Right lobe of liver (tissue), 6 donors: ENCODE measurements around the gene FOXP2. TPM values are rescaled to one million over a fixed set of nuclear protein-coding genes. Genes with fewer than 3 reads are reported as not detected.

Experiments used
- ATAC-seq, 4 donors: fragments of 200-7000 bp; cut with Tn5 transposase; one replicate each; pipeline ENCODE4 v1.9.1; 2020; ENCODE audit warnings: mild to moderate bottlenecking in 4 of 4, moderate library complexity in 4 of 4
- DNase-seq, 3 donors: peaks; one replicate each; pipeline ENCODE4 v3.0.0-alpha.2; 2020
- H3K27ac ChIP-seq, 3 donors: fragments of 200-600 bp; one replicate each; pipeline ENCODE4 v1.8.0; 2022
- H3K27me3 ChIP-seq, 2 donors: fragments of 200-600 bp; one replicate each; pipeline ENCODE4 v1.8.0; 2022
- H3K36me3 ChIP-seq, 4 donors: fragments of 200-600 bp; sonication (generic) in 1 of 4; one replicate each; pipeline versions ENCODE4 v1.5.1 to v1.8.0; 2017 to 2022; ENCODE audit warnings: control low read depth in 1 of 4
- H3K4me1 ChIP-seq, 4 donors: fragments of 200-600 bp; sonication (generic) in 1 of 4; one replicate each; pipeline versions ENCODE4 v1.5.1 to v1.8.0; 2017 to 2022; ENCODE audit warnings: control low read depth in 1 of 4
- H3K4me3 ChIP-seq, 3 donors: fragments of 200-600 bp; one replicate each; pipeline ENCODE4 v1.8.0; 2022
- H3K9me3 ChIP-seq, 4 donors: fragments of 200-600 bp; sonication (generic) in 1 of 4; one replicate each; pipeline versions ENCODE4 v1.5.1 to v1.8.0; 2017 to 2022; ENCODE audit warnings: control low read depth in 1 of 4
- POLR2A ChIP-seq: fragments of 450-650 bp; IDR thresholded peaks from one replicate; pipeline ENCODE4 v1.6.1; 2017; ENCODE audit warnings: antibody characterized with exemption, mild to moderate bottlenecking
- WGBS: methylation state at CpG from one replicate; pipeline ENCODE4 v1.1.6; 2018; ENCODE audit warnings: low coverage, low lambda C conversion rate; ENCODE audit not compliant: insufficient coverage; ENCODE audit errors: missing lambda C conversion rate; 5-methylcytosine and 5-hydroxymethylcytosine counted together
- intact Hi-C, 2 donors: fragments of 100-400 bp; cut with DNase I; formaldehyde crosslinking; loops; one replicate each; pipeline versions ENCODE4 v1.11.2 to v1.14.1; 2022
- total RNA-seq, 6 experiments: library from RNA; depleted of rRNA in 2 of 6; stranded (reverse); fragments of >200 nt in 2 of 6; fragmentation: NEBNext Ultra II Directional in 3 of 6; extraction: Animal tissue kit (Norgen Biotek cat#: 25700) in 3 of 6; gene quantifications; one replicate each; pipeline versions ENCODE4 v1.1.0 to v1.2.4, GENCODE V29; 2016 to 2023
- TF ChIP-seq, protein P1 (sequence below), 4 donors: fragments of 200-600 bp in 3 of 4; fragments of 450-650 bp in 1 of 4; IDR thresholded peaks; one replicate each; pipeline versions ENCODE4 v1.5.1 to v1.8.0; 2016 to 2022; ENCODE audit warnings: antibody characterized with exemption in 4 of 4, mild to moderate bottlenecking in 2 of 4
- donor health status: DM: no; HTN: yes; CAD: no.
- donor health status: DM: no; HTN: no; CAD: no.
- donor health status: DM: no; HTN: no; CAD: no.
- donor health status: DM: no; HTN: yes; CAD: no.
- donor health status: DM: no; HTN: yes; CAD: no.

Gene FOXP2
- total RNA-seq, 6 experiments from 2014 or later: 2.9 to 8.3 (median 4.4) TPM

DNA sequence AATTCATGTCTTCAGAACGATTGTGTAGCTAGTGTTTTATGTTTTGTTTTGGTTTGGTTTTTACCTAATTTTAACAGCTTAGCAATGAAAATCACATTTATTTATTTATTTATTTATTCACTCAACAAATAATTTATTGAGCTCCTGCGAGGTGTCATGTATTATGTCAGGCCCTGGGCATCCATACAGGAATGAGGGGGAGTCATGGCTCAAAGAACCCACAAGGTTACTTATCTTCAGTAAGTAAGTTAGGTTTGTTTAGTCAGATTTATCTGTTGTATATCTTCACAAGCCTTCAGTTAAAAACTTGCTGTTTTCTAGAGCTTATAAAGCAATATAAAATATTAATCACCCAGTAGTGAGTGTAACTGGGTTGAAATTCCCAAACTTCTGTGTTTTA lies 45.4 kb downstream of the FOXP2 start:
- Histone ChIP-seq H3K27ac (no peak overlapping the region), H3K9me3 (no peaks in the 10 kb centered on the region), H3K4me1 (no peaks in the 10 kb centered on the region), H3K27me3 (no peaks in the 10 kb centered on the region), H3K36me3 (no peaks in the 10 kb centered on the region), H3K4me3 (no peak overlapping the region)
- TF ChIP-seq, protein P1, sequence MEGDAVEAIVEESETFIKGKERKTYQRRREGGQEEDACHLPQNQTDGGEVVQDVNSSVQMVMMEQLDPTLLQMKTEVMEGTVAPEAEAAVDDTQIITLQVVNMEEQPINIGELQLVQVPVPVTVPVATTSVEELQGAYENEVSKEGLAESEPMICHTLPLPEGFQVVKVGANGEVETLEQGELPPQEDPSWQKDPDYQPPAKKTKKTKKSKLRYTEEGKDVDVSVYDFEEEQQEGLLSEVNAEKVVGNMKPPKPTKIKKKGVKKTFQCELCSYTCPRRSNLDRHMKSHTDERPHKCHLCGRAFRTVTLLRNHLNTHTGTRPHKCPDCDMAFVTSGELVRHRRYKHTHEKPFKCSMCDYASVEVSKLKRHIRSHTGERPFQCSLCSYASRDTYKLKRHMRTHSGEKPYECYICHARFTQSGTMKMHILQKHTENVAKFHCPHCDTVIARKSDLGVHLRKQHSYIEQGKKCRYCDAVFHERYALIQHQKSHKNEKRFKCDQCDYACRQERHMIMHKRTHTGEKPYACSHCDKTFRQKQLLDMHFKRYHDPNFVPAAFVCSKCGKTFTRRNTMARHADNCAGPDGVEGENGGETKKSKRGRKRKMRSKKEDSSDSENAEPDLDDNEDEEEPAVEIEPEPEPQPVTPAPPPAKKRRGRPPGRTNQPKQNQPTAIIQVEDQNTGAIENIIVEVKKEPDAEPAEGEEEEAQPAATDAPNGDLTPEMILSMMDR (IDR thresholded peaks at IDR 0.05): no peak
- no peak for TF ChIP-seq POLR2A
- DNase-seq (no peak), ATAC-seq (no peak)
- 76% methylated on average over 2 of the region's 2 CpGs for WGBS
- intact Hi-C loops: no loop called here

DNA sequence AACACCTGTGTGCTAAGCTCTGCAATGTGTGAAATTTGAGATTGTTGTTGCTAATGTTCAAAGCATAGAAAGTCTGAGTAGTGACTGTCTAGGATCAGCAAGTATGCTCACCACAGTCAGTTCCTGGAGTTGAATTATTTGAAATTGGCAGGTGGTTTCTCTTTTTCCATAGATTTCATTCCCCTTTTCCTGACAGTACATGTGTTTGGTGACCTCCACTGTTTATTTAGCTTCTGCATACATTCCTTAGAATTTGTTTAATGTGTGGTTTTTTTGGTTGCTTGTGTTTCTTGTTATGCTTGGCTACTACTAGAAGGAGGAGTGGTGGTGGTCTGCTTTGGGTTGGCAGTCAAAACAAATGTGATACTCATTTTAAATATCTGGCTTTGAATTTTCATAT lies 52.3 kb downstream of the FOXP2 start:
- Histone ChIP-seq H3K4me3 (no peak overlapping the region), H3K9me3 (no peaks in the 10 kb centered on the region), H3K4me1 (no peaks in the 10 kb centered on the region), H3K27ac (no peak overlapping the region), H3K36me3 (no peaks in the 10 kb centered on the region), H3K27me3 (no peaks in the 10 kb centered on the region)
- intact Hi-C loops: no loop called here
- ATAC-seq (no peak), DNase-seq (no peak)
- TF ChIP-seq, protein P1 (IDR thresholded peaks at IDR 0.05): no peak
- TF ChIP-seq POLR2A: no peak

DNA sequence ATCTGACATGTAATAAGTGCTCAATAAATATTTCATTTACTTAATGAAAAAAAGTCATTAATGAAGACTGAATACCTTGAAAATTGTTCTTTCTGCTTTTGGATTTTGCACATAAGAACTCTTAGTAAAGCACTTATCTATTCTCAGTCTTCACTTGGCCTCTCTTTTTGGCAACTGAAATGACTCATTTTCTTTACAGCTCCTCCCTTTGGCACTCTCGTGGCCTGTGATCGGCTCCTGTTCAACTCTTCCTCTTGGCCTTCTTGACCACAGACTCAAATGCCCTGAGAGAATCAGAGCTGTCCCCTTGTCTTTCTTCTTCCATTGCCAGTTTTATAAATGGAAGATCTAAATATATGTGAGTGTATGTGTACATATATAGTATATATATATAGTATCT lies 54.2 kb downstream of the FOXP2 start:
- H3K4me3 ChIP-seq: no peak overlapping the region
- intact Hi-C loops: no loop called here
- 78% methylated on average over 2 of the region's 2 CpGs for WGBS
- no peak overlapping the region for H3K27ac ChIP-seq
- H3K36me3 ChIP-seq: no peaks in the 10 kb centered on the region
- no peaks in the 10 kb centered on the region for H3K9me3 ChIP-seq
- DNase-seq (no peak), ATAC-seq (no peak)
- TF ChIP-seq POLR2A: no peak
- TF ChIP-seq, protein P1 (IDR thresholded peaks at IDR 0.05): no peak
- H3K27me3 ChIP-seq: no peaks in the 10 kb centered on the region
- no peaks in the 10 kb centered on the region for H3K4me1 ChIP-seq

DNA sequence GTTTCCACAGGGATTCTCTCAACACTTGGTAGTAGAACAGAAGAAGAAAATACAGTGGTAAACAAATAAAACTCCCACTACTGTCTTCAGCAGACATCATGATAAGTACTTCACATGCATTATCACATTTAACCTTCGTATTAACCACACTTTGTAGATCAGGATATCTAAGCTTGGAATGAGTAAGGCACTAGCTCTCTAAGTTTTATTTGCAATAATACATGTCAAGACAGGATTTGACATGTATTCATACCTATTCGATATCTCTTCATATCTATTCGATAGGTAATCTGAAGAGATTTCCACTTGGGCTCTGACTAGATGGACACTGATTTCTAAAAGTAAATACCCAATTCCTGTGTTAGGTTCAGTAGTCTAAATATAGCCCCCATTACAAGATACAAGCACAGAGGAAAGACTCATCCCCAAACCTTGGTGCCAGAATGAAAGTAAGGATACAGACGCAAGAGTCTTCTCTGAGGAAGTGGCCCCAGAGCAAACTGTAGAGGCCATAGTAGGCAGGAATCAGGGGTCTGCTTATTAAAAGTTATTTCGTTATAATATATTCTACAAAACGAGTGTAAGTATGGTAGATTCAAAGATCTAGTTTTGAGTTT lies 58.4 kb downstream of the FOXP2 start:
- intact Hi-C loops: no loop called here
- Histone ChIP-seq H3K9me3 (no peaks in the 10 kb centered on the region), H3K4me1 (no peaks in the 10 kb centered on the region), H3K27ac (no peak overlapping the region), H3K4me3 (no peak overlapping the region), H3K27me3 (no peaks in the 10 kb centered on the region), H3K36me3 (no peaks in the 10 kb centered on the region)
- WGBS: 88% methylated on average over 6 of the region's 6 CpGs
- no peak for DNase-seq
- ATAC-seq: no peak
- no peak for TF ChIP-seq POLR2A
- TF ChIP-seq, protein P1 (IDR thresholded peaks at IDR 0.05): no peak

DNA sequence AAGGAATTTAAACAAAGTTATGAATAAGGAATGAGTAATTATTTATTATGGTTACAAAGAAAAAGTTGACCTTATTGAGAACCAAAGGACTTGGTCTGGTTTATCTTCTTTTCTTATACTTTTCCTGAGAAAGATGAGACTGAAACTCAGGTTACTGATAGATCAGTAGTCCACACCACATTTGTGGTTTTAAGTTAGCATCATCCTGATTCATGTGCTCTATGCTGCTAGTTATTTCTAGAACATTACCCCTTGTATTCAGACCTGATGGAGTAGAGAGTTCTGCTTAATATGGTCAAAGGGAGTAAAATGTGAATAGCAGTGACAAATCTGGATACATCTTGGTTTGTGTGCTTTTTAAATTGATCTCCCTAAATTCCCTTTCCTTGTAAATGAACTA lies 63.8 kb downstream of the FOXP2 start:
- H3K9me3 ChIP-seq: no peaks in the 10 kb centered on the region
- H3K4me1 ChIP-seq: no peaks in the 10 kb centered on the region
- H3K36me3 ChIP-seq: no peaks in the 10 kb centered on the region
- no peak overlapping the region for H3K27ac ChIP-seq
- no peak overlapping the region for H3K4me3 ChIP-seq
- no peaks in the 10 kb centered on the region for H3K27me3 ChIP-seq
- intact Hi-C loops: no loop called here
- ATAC-seq: no peak
- TF ChIP-seq, protein P1 (IDR thresholded peaks at IDR 0.05): no peak
- no peak for TF ChIP-seq POLR2A
- no peak for DNase-seq
